ENCODE data around the gene FIP1L1.

The FIP1L1 gene

GRCh38 chr4:53483250-53483649, 105.8 kb downstream of the FIP1L1 start:
- Histone ChIP-seq H3K23ac (ENCODE audit: low read length) (no peak overlapping the region), H2BK15ac (replicated peaks; ENCODE audit: low read depth) (no peak overlapping the region), H3K9ac (ENCODE audit: low read length) (no peak overlapping the region), H4K8ac (ENCODE audit: low read depth, low read length) (no peak overlapping the region), H2AK5ac (ENCODE audit: low read length) (no peak overlapping the region), H4K5ac (ENCODE audit: low read length) (no peak overlapping the region), H3K79me1 (ENCODE audit: low read length) (no peaks in the 10 kb centered on the region), H3K56ac (ENCODE audit: low read length) (no peak overlapping the region), H3K4ac (ENCODE audit: low read depth, low read length) (no peak overlapping the region), H3K27ac (ENCODE audit: low read depth, low read length) (no peak overlapping the region), H3K27me3 (ENCODE audit: insufficient read depth, low read length, poor library complexity) (no peaks in the 10 kb centered on the region), H3K4me3 (ENCODE audit: low read length) (no peak overlapping the region), H2BK120ac (ENCODE audit: low read depth, low read length) (no peak overlapping the region), H2BK5ac (ENCODE audit: low read length) (no peak overlapping the region), H3K36me3 (ENCODE audit: control insufficient read depth, insufficient read depth, low read length) (no peaks in the 10 kb centered on the region), H3K4me2 (ENCODE audit: low read length) (no peak overlapping the region), H3K18ac (ENCODE audit: low read length) (no peak overlapping the region), H3K79me2 (ENCODE audit: control insufficient read depth, insufficient read depth, low read length) (no peaks in the 10 kb centered on the region), H3K4me1 (ENCODE audit: control insufficient read depth, low read depth, low read length) (no peaks in the 10 kb centered on the region)
- no CpG with 5 or more reads among the region's 1 CpG for WGBS (ENCODE audit: extremely low coverage, insufficient coverage, low lambda C conversion rate)
- DNase-seq = no peak

GRCh38 chr4:53484911-53485657, 107.6 kb downstream of the FIP1L1 start:
- no peaks in the 10 kb centered on the region for H3K4me1 ChIP-seq (ENCODE audit: control insufficient read depth, low read depth, low read length)
- H2BK120ac ChIP-seq (ENCODE audit: low read depth, low read length) = no peak overlapping the region
- no peaks in the 10 kb centered on the region for H3K79me1 ChIP-seq (ENCODE audit: low read length)
- H3K4me3 ChIP-seq (ENCODE audit: low read length) = no peak overlapping the region
- H3K56ac ChIP-seq (ENCODE audit: low read length) = no peak overlapping the region
- WGBS (ENCODE audit: extremely low coverage, insufficient coverage, low lambda C conversion rate) = no CpG with 5 or more reads among the region's 5 CpGs
- no peak overlapping the region for H4K5ac ChIP-seq (ENCODE audit: low read length)
- no peak overlapping the region for H2BK5ac ChIP-seq (ENCODE audit: low read length)
- no peak overlapping the region for H2AK5ac ChIP-seq (ENCODE audit: low read length)
- no peaks in the 10 kb centered on the region for H3K36me3 ChIP-seq (ENCODE audit: control insufficient read depth, insufficient read depth, low read length)
- H2BK15ac ChIP-seq (replicated peaks; ENCODE audit: low read depth) = no peak overlapping the region
- H3K4me2 ChIP-seq (ENCODE audit: low read length) = no peak overlapping the region
- H3K4ac ChIP-seq (ENCODE audit: low read depth, low read length) = no peak overlapping the region
- H3K79me2 ChIP-seq (ENCODE audit: control insufficient read depth, insufficient read depth, low read length) = no peaks in the 10 kb centered on the region
- no peak overlapping the region for H3K23ac ChIP-seq (ENCODE audit: low read length)
- DNase-seq = no peak
- no peak overlapping the region for H3K18ac ChIP-seq (ENCODE audit: low read length)
- no peak overlapping the region for H3K27ac ChIP-seq (ENCODE audit: low read depth, low read length)
- H3K9ac ChIP-seq (ENCODE audit: low read length) = no peak overlapping the region
- H4K8ac ChIP-seq (ENCODE audit: low read depth, low read length) = no peak overlapping the region
- no peaks in the 10 kb centered on the region for H3K27me3 ChIP-seq (ENCODE audit: insufficient read depth, low read length, poor library complexity)

- no peak overlapping the region for H3K4me3 ChIP-seq (ENCODE audit: low read length)
- no peak for DNase-seq
- H3K79me2 ChIP-seq (ENCODE audit: control insufficient read depth, insufficient read depth, low read length) = no peaks in the 10 kb centered on the region
- H4K8ac ChIP-seq (ENCODE audit: low read depth, low read length) = no peak overlapping the region
- no peak overlapping the region for H3K4ac ChIP-seq (ENCODE audit: low read depth, low read length)
- H4K5ac ChIP-seq (ENCODE audit: low read length) = no peak overlapping the region
- no peaks in the 10 kb centered on the region for H3K4me1 ChIP-seq (ENCODE audit: control insufficient read depth, low read depth, low read length)
- H2BK15ac ChIP-seq (replicated peaks; ENCODE audit: low read depth) = no peak overlapping the region
- no peak overlapping the region for H2BK5ac ChIP-seq (ENCODE audit: low read length)
- H2AK5ac ChIP-seq (ENCODE audit: low read length) = no peak overlapping the region
- no peak overlapping the region for H3K56ac ChIP-seq (ENCODE audit: low read length)
- no peak overlapping the region for H3K18ac ChIP-seq (ENCODE audit: low read length)
- no peak overlapping the region for H2BK120ac ChIP-seq (ENCODE audit: low read depth, low read length)
- H3K4me2 ChIP-seq (ENCODE audit: low read length) = no peak overlapping the region
- H3K23ac ChIP-seq (ENCODE audit: low read length) = no peak overlapping the region
- H3K79me1 ChIP-seq (ENCODE audit: low read length) = no peaks in the 10 kb centered on the region
- no peak overlapping the region for H3K27ac ChIP-seq (ENCODE audit: low read depth, low read length)
- H3K27me3 ChIP-seq (ENCODE audit: insufficient read depth, low read length, poor library complexity) = no peaks in the 10 kb centered on the region
- WGBS (ENCODE audit: extremely low coverage, insufficient coverage, low lambda C conversion rate) = no CpG with 5 or more reads among the region's 1 CpG
- no peaks in the 10 kb centered on the region for H3K36me3 ChIP-seq (ENCODE audit: control insufficient read depth, insufficient read depth, low read length)
- H3K9ac ChIP-seq (ENCODE audit: low read length) = no peak overlapping the region
These were observed 108.2 kb downstream of the FIP1L1 start for GRCh38 chr4:53485658-53486040.

DNA sequence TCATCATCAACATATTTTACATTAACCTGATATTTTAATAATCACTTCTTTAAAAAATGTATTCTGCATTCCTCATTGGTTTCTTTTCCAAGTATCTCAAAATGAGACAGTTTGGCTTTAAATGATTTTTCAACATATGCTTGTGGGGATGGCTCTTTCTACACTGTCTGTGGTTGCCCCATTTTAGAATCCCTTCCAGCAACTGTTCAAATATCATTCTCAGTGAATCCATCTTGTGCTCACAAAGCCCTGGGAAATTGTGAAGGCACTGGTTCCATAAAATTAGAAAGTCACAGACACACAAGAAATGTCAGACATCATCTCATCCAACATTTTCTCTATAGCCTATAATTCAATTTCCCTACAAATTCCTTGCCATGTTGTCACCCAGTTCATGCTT, 110.3 kb downstream of the FIP1L1 start:
- H3K4me3 ChIP-seq (ENCODE audit: low read length) = no peak overlapping the region
- no peak overlapping the region for H3K18ac ChIP-seq (ENCODE audit: low read length)
- no peaks in the 10 kb centered on the region for H3K27me3 ChIP-seq (ENCODE audit: insufficient read depth, low read length, poor library complexity)
- no peak overlapping the region for H2BK5ac ChIP-seq (ENCODE audit: low read length)
- H3K56ac ChIP-seq (ENCODE audit: low read length) = no peak overlapping the region
- H2AK5ac ChIP-seq (ENCODE audit: low read length) = no peak overlapping the region
- no peak overlapping the region for H4K5ac ChIP-seq (ENCODE audit: low read length)
- H3K9ac ChIP-seq (ENCODE audit: low read length) = no peak overlapping the region
- H3K4ac ChIP-seq (ENCODE audit: low read depth, low read length) = no peak overlapping the region
- DNase-seq = no peak
- no peaks in the 10 kb centered on the region for H3K36me3 ChIP-seq (ENCODE audit: control insufficient read depth, insufficient read depth, low read length)
- H3K79me1 ChIP-seq (ENCODE audit: low read length) = no peaks in the 10 kb centered on the region
- no peak overlapping the region for H4K8ac ChIP-seq (ENCODE audit: low read depth, low read length)
- no peak overlapping the region for H2BK15ac ChIP-seq (replicated peaks; ENCODE audit: low read depth)
- H3K27ac ChIP-seq (ENCODE audit: low read depth, low read length) = no peak overlapping the region
- no peaks in the 10 kb centered on the region for H3K4me1 ChIP-seq (ENCODE audit: control insufficient read depth, low read depth, low read length)
- no peaks in the 10 kb centered on the region for H3K79me2 ChIP-seq (ENCODE audit: control insufficient read depth, insufficient read depth, low read length)
- H3K23ac ChIP-seq (ENCODE audit: low read length) = no peak overlapping the region
- H2BK120ac ChIP-seq (ENCODE audit: low read depth, low read length) = no peak overlapping the region
- H3K4me2 ChIP-seq (ENCODE audit: low read length) = no peak overlapping the region

- Histone ChIP-seq H2BK120ac (ENCODE audit: low read depth, low read length) (no peak overlapping the region), H3K18ac (ENCODE audit: low read length) (no peak overlapping the region), H2AK5ac (ENCODE audit: low read length) (no peak overlapping the region), H3K23ac (ENCODE audit: low read length) (no peak overlapping the region), H2BK5ac (ENCODE audit: low read length) (no peak overlapping the region), H3K4me3 (ENCODE audit: low read length) (no peak overlapping the region), H3K36me3 (ENCODE audit: control insufficient read depth, insufficient read depth, low read length) (no peaks in the 10 kb centered on the region), H3K9ac (ENCODE audit: low read length) (no peak overlapping the region), H3K4ac (ENCODE audit: low read depth, low read length) (no peak overlapping the region), H3K4me2 (ENCODE audit: low read length) (no peak overlapping the region), H4K8ac (ENCODE audit: low read depth, low read length) (no peak overlapping the region), H3K56ac (ENCODE audit: low read length) (no peak overlapping the region), H3K4me1 (ENCODE audit: control insufficient read depth, low read depth, low read length) (no peaks in the 10 kb centered on the region), H4K5ac (ENCODE audit: low read length) (no peak overlapping the region), H3K27ac (ENCODE audit: low read depth, low read length) (no peak overlapping the region), H3K79me2 (ENCODE audit: control insufficient read depth, insufficient read depth, low read length) (no peaks in the 10 kb centered on the region), H2BK15ac (replicated peaks; ENCODE audit: low read depth) (no peak overlapping the region), H3K27me3 (ENCODE audit: insufficient read depth, low read length, poor library complexity) (no peaks in the 10 kb centered on the region), H3K79me1 (ENCODE audit: low read length) (no peaks in the 10 kb centered on the region)
- no peak for DNase-seq
These were observed 111.9 kb downstream of the FIP1L1 start for GRCh38 chr4:53489279-53489889.
